GM21786 (cell line): Measurements from ENCODE around the gene PIK3CG.
A peak's percentile ranks its signal among the peaks of the same experiment; 100 is the strongest.
"Not testable (repeated sequence)": the region's sequence is repeated elsewhere in the genome, so short reads cannot be mapped to it uniquely, and the experiment has no call there.

Experiments
- ATAC-seq: cut with Tn5 transposase; IDR thresholded peaks from one replicate; pipeline ENCODE4 v1.9.1; 2021; ENCODE audit not compliant: unreplicated experiment

The PIK3CG gene

DNA sequence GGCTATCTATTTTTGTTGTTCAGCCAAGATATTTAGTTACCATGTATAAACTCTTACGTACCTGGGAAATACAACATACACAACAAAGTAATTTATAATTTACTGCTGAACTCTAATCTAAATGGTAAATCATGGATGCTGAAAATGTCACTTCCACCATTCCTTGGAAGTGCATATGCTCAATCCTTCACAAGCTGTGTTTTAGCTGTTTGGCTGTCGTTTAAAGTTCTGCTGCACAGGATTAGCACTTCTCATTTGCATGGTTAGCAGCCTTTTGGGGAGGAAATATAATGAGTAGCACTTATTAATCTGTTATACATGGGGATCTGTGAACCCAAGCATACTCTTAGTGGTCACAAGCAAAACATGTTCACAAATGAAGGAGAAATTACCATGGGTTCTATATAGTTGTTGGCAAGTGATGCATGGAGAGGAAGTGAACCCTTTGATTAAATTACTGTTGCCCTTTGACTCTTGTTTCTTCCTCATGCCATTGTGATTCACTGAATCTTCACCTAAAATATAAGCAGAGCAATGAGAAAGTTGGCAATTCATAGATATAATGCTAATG is 18.5 kb downstream of the PIK3CG start:
- ATAC-seq, result peak; percentile 36

DNA sequence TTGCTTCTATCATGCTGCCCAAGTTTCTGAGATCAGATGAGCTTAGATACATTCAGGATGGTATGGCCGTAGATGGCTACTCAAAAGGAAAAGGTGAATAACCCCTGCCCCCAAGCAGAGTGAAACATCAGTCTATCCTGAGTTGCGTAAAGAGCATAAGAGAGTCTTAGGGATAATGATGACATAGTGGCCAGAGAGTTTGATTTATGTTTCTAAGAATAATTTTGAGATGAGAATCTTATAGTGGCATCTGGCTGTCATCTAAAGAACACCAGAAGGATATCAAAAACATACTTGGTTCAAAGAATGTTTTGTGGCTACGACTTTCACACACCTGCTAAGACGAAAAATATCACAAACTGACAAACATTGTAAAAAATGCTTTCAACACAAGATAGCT is 20.6 kb downstream of the PIK3CG start:
- no peak for ATAC-seq

DNA sequence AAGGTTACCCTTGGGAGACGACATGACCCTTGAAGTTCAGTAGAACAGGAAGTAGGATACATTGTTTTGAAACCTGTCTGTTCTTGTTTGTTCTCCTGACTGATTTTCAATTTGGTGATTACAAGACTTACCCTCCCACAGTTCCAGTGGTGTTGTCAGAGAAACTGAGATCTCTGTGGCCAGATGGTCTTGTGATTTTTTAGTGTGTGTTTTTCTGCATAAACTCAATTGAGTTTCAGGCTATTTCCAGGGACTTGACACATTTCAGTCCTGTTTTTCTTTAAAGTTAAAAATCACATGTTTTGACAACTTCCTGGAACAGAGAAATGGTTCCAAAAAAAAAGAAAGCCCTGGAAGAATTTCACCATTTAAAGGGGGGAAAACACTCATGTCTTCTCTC is 22.3 kb downstream of the PIK3CG start:
- peak; percentile 60 for ATAC-seq

DNA sequence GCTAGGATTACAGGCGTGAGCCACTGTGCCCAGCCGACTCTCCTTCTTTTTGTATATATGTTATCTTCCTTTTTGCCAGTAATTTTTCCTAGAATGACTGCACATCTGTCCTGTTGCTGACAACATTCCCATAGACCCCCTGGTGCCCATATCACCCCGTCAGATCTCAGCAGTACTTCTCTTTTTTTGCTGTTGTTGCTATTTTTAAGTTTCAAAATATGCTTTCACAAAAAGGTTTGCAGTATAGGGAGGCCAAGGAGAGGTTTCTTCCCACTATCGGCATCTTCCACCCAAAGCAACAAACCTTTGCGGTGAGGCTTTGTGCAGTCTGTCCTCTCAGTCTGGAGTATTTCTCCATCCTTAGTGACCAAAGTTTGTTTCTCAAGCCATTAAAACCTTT is 23.1 kb downstream of the PIK3CG start:
- ATAC-seq, result no peak

GRCh38 chr7:106890952-106891351 is 25.9 kb downstream of the PIK3CG start:
- no peak for ATAC-seq

GRCh38 chr7:106891548-106892410 is 26.7 kb downstream of the PIK3CG start:
- ATAC-seq, result no peak

- ATAC-seq, result no peak
Measured at GRCh38 chr7:106893591-106893990, 28.5 kb downstream of the PIK3CG start.

GRCh38 chr7:106895246-106895864 is 30.3 kb downstream of the PIK3CG start:
- peak; percentile 92 for ATAC-seq

DNA sequence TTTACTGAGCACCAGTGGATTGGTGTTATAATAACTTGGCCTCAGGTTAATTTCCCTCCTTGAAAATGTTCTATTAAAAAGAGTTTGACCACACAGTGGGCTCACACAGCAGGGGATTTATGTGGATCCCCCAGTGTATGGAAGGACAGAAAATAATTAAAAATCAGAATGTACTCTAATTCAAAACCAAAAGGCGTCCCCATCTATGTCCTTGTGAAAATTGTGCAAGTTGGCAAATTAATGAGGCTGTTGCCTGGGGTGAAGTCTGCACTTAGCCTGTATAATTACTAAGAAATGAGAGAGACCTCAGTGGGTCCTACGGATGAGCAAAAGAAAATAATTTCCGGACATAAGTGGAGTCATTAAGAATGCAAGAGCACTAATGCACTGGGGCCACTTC is 31.1 kb downstream of the PIK3CG start:
- no peak for ATAC-seq

DNA sequence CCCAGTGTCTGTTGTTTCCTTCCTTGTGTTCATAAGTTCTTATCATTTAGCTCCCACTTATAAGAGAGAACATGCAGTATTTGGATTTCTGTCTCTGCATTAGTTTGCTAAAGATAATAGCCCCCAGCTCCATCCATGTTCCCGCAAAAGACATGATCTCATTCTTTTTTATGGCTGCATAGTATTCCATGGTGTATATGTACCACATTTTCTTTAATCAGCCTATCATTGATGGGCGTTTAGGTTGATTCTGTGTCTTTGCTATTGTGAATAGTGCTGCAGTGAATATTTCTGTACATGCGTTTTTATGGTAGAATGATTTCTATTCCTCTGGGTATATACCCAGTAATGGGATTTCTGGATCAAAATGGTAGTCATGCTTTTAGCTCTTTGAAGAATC is 32.5 kb downstream of the PIK3CG start:
- ATAC-seq, result not testable (repeated sequence)

DNA sequence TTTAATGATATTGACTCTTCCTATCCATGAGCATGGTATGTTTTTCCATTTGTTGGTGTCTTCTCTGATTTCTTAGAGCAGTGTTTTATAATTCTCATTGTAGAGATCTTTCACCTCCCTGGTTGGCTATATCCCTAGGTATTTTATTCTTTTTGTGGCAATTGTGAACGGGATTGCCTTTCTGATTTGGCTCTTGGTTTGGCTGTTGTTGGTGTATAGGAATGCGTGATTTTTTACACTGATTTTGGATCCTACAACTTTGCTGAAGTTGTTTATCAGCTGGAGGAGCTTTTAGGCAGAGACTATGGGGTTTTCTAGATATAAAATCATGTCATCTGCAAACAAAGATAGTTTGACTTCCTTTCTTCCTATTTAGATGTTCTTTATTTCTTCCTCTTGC is 33.9 kb downstream of the PIK3CG start:
- not testable (repeated sequence) for ATAC-seq

- no peak for ATAC-seq
Measured at GRCh38 chr7:106901828-106902441, 36.9 kb downstream of the PIK3CG start.

DNA sequence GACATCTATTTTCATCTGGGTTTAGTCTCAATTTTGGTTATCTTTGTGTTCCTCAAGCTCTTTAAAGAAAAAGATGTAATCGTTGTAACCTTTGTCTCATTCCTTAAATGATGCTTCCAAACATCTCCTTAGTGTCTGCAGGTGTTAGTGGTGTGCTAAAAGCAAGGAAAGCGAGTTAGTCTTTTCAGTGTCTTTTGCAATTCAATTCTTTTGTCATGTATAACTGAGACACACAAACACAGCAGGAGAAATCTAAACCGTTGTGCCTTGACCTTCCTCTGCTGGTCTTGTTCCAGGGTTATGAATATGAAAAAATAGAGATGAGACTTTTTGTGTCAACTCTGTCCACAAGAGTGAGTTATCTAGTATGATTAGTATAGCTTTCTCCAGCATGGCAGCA is 40.7 kb downstream of the PIK3CG start:
- no peak for ATAC-seq

DNA sequence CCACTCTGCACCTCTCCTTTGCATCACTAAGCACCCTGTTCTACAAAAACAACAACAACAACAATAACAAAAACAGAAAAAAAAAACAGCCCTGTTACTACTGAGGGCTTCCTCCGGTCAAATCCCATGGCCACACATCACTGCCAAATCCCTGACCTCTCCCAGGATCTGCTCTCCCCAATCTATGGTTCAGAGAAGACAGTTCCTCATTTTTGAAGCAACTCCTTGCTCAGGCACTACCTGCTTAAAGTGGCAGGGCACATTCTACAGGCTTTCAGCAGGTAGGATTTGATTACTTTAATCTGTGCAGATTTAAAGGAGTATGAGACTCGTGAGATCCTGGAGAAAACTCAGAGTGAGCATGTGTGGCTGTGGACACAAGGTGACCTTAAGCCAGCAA is 46.9 kb downstream of the PIK3CG start:
- no peak for ATAC-seq

DNA sequence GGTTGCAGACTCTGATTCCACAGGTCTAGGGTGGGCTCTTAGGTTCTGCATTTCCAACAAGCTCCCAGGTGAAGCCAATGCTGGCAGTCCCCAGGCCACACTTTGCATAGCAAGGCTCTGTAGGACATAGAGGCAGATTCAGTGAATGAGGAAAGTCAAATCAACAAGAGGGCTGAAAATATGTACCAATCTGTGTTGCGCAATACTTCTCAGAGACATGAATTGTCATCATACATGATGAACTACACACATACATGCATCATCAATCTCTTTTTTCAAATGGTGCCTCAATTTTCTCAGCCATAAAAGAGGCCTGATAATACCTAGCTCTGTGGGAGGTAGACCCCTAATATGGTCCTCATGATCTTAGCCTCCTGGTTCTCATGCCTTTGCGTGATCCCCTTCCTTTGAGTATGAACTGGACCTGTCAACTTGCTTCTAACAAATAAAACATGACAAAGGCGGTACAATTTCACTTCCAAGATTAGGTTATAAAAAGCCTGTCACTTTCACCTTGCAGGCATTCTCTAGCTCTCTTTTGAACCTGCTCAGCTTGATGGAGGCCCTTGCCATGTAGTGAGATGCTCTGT is 49.0 kb downstream of the PIK3CG start:
- ATAC-seq, result no peak

DNA sequence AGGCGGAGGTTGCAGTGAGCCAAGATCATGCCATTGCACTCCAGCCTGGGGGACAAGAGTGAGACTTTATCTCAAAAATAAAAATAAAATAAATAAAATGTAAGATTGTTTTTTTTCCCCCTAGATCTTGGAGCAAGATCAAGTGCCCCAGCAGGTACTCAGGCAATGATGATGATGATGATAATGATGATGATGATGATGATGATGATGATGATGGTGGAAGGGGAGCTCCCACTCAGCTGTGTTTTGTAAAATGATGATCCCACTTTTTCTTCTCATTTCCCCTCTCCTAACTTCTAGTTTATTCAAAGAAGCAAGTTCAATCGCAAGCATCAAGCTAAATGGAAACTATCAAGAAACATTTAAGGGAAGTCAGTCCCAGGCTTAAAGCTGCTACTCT is 50.3 kb downstream of the PIK3CG start:
- no peak for ATAC-seq

DNA sequence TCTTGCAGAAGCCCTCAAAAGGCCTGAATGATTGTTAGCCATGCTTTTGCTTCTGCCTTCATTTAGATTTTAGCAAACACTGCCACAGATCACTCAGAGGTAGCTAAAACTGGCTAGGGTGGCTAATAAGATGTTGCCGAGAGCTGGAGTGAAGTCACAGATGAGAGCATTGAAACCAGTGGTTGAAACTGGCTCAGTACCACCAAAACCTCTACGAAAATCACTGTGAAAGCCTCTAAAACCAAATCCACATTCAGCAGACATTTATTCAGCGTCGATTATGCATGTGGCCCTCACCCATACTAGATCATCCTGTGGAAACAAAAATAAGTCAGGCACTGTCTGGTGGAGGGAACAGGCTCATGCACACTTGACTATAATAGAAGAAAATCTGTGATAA is 50.8 kb downstream of the PIK3CG start:
- ATAC-seq, result peak; percentile 97

- ATAC-seq, result no peak
Measured at GRCh38 chr7:106916679-106917078, 51.6 kb downstream of the PIK3CG start.

DNA sequence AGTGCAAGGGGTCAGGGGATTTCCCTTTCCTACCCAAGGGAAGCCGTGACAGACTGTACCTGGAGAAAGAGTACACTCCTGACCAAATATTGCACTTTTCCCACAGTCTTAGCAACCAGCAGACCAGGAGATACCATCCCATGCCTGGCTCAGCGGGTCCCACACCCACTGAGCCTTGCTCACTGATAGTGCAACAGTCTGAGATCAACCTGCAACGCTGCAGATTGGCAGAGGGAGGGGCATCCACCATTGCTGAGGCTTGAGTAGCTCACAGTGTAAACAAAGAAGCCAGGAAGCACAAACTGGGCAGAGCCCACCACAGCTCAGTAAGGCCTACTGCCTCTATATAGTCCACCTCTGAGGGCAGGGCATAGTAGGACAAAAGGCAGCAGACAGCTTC is 53.9 kb downstream of the PIK3CG start:
- no peak for ATAC-seq

GRCh38 chr7:106924468-106924867 is 59.4 kb downstream of the PIK3CG start:
- not testable (repeated sequence) for ATAC-seq

DNA sequence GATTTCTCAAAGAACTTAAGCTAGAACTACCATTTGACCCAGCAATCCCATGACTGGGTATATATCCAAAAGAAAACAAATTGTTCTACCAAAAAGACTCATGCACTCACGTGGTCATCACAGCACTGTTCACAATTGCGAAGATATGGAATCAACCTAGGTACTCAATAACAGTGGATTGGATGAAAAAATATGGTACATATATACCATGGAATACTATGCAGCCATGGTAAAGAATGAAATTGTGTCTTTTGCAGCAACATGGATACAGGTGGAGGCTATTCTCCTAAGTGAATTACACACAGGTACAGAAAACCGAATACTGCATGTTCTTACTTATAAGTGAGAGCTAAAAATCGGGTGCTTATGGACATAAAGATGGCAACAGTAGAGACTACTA is 61.8 kb downstream of the PIK3CG start:
- no peak for ATAC-seq
